HG02623 (cell line): Measurements from ENCODE around the gene MMP17.

Source experiments
- ATAC-seq: cut with Tn5 transposase; IDR thresholded peaks from one replicate; pipeline ENCODE4 v1.9.1; 2021; ENCODE audit warnings: moderate library complexity; ENCODE audit not compliant: unreplicated experiment

The MMP17 gene

GRCh38 chr12:131892711-131893604, 64.8 kb downstream of the MMP17 start:
- no peak for ATAC-seq

- ATAC-seq = no peak
Measured at GRCh38 chr12:131893605-131894312, 65.6 kb downstream of the MMP17 start.

- peak; percentile 62 for ATAC-seq
Measured at GRCh38 chr12:131894313-131894860, 66.2 kb downstream of the MMP17 start, which contains the start of gene ULK1. Gene ULK1, plus strand, starts transcription at chr12:131894622. Its CDS starts 380 bp downstream, at chr12:131895002.

- no peak for ATAC-seq
Measured at GRCh38 chr12:131894981-131895639, 66.9 kb downstream of the MMP17 start.

- peak; percentile 5 for ATAC-seq
Measured at GRCh38 chr12:131895640-131896079, 67.5 kb downstream of the MMP17 start.

GRCh38 chr12:131896080-131896810, 68.1 kb downstream of the MMP17 start:
- peak; percentile 50 for ATAC-seq

GRCh38 chr12:131896811-131897270, 68.6 kb downstream of the MMP17 start:
- ATAC-seq = no peak

- ATAC-seq = no peak
Measured at GRCh38 chr12:131897276-131897675, 69.1 kb downstream of the MMP17 start.

- no peak for ATAC-seq
Measured at GRCh38 chr12:131897875-131898274, 69.7 kb downstream of the MMP17 start.

- no peak for ATAC-seq
Measured at GRCh38 chr12:131900397-131900796, 72.2 kb downstream of the MMP17 start.
